Measurements from ENCODE around the gene SLCO3A1.

SLCO3A1 gene

DNA sequence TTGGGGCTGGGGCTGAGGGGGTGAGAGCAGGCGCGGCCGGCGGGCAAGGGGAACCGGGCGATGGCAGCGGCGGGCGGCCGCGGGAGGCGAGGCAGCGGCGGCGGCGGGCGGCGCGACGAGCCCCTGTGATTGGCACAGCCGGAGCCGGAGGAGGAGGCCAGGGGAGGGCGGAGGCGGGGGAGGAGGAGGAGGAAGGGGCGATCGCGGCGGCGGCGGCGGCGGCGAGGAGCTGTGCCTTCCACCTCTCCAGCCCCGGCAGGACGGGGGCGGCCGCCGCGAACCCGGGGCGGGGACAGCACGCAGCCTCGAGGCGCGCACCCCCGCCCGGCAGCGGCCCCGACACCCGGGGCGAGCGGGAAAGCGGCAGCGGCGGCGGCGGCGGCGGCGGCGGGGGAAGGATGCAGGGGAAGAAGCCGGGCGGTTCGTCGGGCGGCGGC, at the start of gene SLCO3A1:
Gene SLCO3A1 (plus strand): TSS at position 198 of the 437 bp plus-strand sequence.
- ATAC-seq = peak; percentile 31
- H3K36me3 Mint-ChIP-seq = no peaks in the 10 kb centered on the region
- H3K27me3 Mint-ChIP-seq = peaks cover 63% of the 10 kb centered on the region
- no peak within 1 kb of the TSS for H3K27ac Mint-ChIP-seq
- H3K9me3 Mint-ChIP-seq = peaks cover 6% of the 10 kb centered on the region
- H3K4me1 Mint-ChIP-seq = peaks cover 37% of the 10 kb centered on the region
- H3K4me3 Mint-ChIP-seq = peak within 1 kb of the TSS; percentile 51

GRCh38 chr15:91807122-91807521, 46.4 kb upstream of the SLCO3A1 start:
- ATAC-seq = no peak
- no peak overlapping the region for H3K4me3 Mint-ChIP-seq
- H3K4me1 Mint-ChIP-seq = no peaks in the 10 kb centered on the region

DNA sequence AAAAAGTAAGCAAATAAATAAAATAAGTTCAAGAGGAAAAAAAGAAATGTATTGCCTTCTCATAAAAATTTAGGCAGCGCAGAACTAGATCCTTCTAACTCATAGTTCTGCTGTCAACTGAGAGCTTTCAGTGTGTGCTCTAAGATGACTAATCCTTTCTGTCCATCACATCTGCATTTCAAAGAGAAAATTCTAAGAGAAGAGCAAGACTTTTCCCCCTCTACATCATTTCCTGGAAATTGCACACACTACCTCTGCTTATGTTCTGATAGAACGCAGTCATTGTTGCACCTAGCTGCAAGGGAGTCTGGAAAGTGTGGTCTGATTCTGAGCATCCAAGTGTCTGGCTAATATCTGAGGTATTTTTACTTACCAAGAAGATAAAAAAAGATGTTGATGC, 39.6 kb upstream of the SLCO3A1 start:
- H3K9me3 Mint-ChIP-seq = peaks cover 17% of the 10 kb centered on the region
- no peak overlapping the region for H3K4me3 Mint-ChIP-seq
- no peak for ATAC-seq
- H3K27me3 Mint-ChIP-seq = no peaks in the 10 kb centered on the region
- H3K27ac Mint-ChIP-seq = no peak overlapping the region
- no peaks in the 10 kb centered on the region for H3K4me1 Mint-ChIP-seq
- H3K36me3 Mint-ChIP-seq = no peaks in the 10 kb centered on the region

More at GRCh38 chr15:91807122-91807521, 46.4 kb upstream of the SLCO3A1 start:
- no peaks in the 10 kb centered on the region for H3K36me3 Mint-ChIP-seq
- no peaks in the 10 kb centered on the region for H3K27me3 Mint-ChIP-seq
- H3K27ac Mint-ChIP-seq = no peak overlapping the region
- H3K9me3 Mint-ChIP-seq = peaks cover 8% of the 10 kb centered on the region

DNA sequence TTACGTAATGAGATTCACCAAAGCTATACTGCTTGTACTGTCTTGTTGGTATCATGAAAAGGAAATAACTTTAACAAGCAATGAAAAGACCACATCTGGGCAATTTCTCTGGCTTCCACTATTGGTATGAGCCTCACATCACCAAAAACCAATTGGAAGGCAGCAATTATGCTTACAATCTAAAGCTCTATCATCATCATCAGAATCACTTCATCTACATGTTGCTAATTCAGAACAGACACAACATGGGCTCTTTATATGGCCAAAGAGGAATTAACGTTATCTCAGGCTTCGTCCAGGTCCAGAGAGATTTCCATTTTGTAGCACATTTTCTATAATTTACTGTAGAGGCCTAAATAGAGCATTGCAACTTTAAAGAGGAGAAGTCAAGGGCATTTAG, 36.6 kb upstream of the SLCO3A1 start:
- no peak for ATAC-seq
- Mint-ChIP-seq H3K9me3 (peaks cover 14% of the 10 kb centered on the region), H3K27me3 (no peaks in the 10 kb centered on the region), H3K27ac (no peak overlapping the region), H3K4me3 (no peak overlapping the region), H3K4me1 (no peaks in the 10 kb centered on the region), H3K36me3 (no peaks in the 10 kb centered on the region)

GRCh38 chr15:91821458-91821857, 32.0 kb upstream of the SLCO3A1 start:
- Mint-ChIP-seq H3K4me1 (no peaks in the 10 kb centered on the region), H3K27ac (no peak overlapping the region), H3K9me3 (peaks cover 2% of the 10 kb centered on the region), H3K4me3 (no peak overlapping the region), H3K36me3 (no peaks in the 10 kb centered on the region), H3K27me3 (no peaks in the 10 kb centered on the region)
- ATAC-seq = no peak

DNA sequence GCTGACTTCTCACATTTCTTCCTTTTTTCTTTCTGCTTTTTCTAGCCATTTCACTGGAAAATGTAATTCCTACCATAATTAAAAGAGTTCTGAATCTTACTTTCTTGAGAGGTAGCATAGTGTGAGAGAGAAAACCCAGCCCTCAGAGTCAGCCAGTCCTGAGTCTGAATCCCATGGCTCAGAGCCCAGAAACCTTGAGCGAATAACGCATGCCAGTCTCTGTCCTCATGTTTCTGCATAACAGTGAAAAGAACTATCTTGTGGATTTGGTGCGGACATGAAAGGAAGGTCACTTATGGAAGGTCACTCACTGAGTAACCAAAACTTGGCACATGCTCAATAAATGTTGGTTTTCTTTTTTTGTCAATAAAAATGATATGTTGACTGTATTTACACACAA, 29.3 kb upstream of the SLCO3A1 start:
- Mint-ChIP-seq H3K4me3 (no peak overlapping the region), H3K27me3 (no peaks in the 10 kb centered on the region), H3K36me3 (no peaks in the 10 kb centered on the region), H3K4me1 (no peaks in the 10 kb centered on the region), H3K27ac (no peak overlapping the region), H3K9me3 (peaks cover 2% of the 10 kb centered on the region)
- ATAC-seq = no peak

GRCh38 chr15:91826443-91826842, 27.1 kb upstream of the SLCO3A1 start:
- H3K36me3 Mint-ChIP-seq = no peaks in the 10 kb centered on the region
- no peaks in the 10 kb centered on the region for H3K4me1 Mint-ChIP-seq
- no peak overlapping the region for H3K4me3 Mint-ChIP-seq
- no peak for ATAC-seq
- H3K9me3 Mint-ChIP-seq = no peaks in the 10 kb centered on the region
- H3K27ac Mint-ChIP-seq = no peak overlapping the region
- no peaks in the 10 kb centered on the region for H3K27me3 Mint-ChIP-seq

GRCh38 chr15:91833056-91833455, 20.5 kb upstream of the SLCO3A1 start:
- Mint-ChIP-seq H3K27ac (no peak overlapping the region), H3K27me3 (no peaks in the 10 kb centered on the region), H3K4me3 (no peak overlapping the region), H3K36me3 (no peaks in the 10 kb centered on the region), H3K9me3 (peaks cover 3% of the 10 kb centered on the region), H3K4me1 (no peaks in the 10 kb centered on the region)
- no peak for ATAC-seq

GRCh38 chr15:91839867-91840266, 13.6 kb upstream of the SLCO3A1 start:
- H3K4me3 Mint-ChIP-seq = no peak overlapping the region
- no peak overlapping the region for H3K27ac Mint-ChIP-seq
- no peak for ATAC-seq
- H3K27me3 Mint-ChIP-seq = no peaks in the 10 kb centered on the region
- no peaks in the 10 kb centered on the region for H3K4me1 Mint-ChIP-seq
- no peaks in the 10 kb centered on the region for H3K36me3 Mint-ChIP-seq
- no peaks in the 10 kb centered on the region for H3K9me3 Mint-ChIP-seq

- H3K4me3 Mint-ChIP-seq = no peak overlapping the region
- no peak for ATAC-seq
- H3K36me3 Mint-ChIP-seq = no peaks in the 10 kb centered on the region
- H3K9me3 Mint-ChIP-seq = peaks cover 3% of the 10 kb centered on the region
- H3K4me1 Mint-ChIP-seq = no peaks in the 10 kb centered on the region
- H3K27ac Mint-ChIP-seq = no peak overlapping the region
- peaks cover 16% of the 10 kb centered on the region for H3K27me3 Mint-ChIP-seq
Measured at GRCh38 chr15:91841861-91842260, 11.6 kb upstream of the SLCO3A1 start.

DNA sequence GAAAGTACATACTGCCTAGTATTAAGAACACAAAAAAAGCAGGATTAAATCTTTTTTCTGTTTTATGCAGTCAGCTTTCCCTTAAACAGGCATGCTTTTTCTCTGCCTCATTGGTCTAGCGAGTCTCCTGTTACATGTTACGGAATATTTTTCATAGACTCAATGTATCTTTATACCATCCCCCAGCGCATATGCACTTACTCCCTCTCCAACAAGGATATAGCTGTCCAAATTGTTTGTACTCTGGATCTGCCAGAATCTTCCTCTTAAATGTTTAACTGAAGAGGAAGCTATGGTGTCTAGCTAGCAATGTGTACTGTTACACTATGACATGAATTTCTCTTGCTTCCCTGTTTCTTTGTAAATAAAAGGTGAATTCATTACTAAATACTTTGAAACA, 9.2 kb upstream of the SLCO3A1 start:
- H3K27me3 Mint-ChIP-seq = peaks cover 41% of the 10 kb centered on the region

DNA sequence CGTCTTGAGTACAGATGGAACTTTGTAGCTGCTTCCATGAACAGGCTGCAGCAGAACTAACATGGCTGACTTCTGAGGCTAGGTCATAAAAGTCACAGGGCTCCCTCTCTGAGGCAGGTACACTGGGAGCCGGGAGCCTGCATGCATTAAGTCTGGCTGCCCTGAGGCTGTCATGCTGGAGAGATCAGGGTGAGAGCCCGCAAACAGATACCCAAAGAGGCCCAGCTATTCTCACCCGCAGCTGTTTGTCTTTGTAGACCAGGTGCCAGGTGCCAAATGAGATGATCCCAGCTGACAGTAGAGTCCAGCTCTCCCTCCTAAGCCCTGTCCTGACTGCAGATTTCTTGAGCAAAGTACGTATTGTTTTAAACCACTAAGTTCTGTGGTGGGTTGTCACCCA, 8.6 kb upstream of the SLCO3A1 start:
- Mint-ChIP-seq H3K4me1 (no peaks in the 10 kb centered on the region), H3K9me3 (peaks cover 3% of the 10 kb centered on the region), H3K4me3 (no peak overlapping the region), H3K27ac (no peak overlapping the region), H3K27me3 (peaks cover 46% of the 10 kb centered on the region), H3K36me3 (no peaks in the 10 kb centered on the region)
- ATAC-seq = no peak

More for the DNA sequence above, 9.2 kb upstream of the SLCO3A1 start:
- H3K4me1 Mint-ChIP-seq = no peaks in the 10 kb centered on the region
- no peak overlapping the region for H3K4me3 Mint-ChIP-seq
- H3K27ac Mint-ChIP-seq = no peak overlapping the region
- H3K36me3 Mint-ChIP-seq = no peaks in the 10 kb centered on the region
- no peak for ATAC-seq
- H3K9me3 Mint-ChIP-seq = peaks cover 3% of the 10 kb centered on the region

DNA sequence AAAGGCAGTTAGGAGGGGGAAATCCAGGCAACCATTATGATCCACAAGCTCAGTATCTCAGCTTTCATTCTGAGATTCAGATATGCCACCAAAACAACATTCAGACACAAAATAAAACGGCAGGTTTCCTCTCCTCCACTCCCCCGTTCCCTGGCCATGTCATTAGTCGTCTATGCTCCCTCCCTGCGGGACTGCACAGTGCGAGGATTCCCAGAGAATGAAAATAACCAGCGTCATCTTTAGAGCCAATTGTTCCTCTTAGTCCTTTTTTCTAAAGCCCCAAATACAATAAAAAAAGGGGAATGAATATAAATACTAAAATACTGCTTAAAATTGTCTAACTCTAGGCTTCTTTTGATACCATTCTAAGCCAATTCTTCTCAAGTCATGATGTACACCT, 7.8 kb upstream of the SLCO3A1 start:
- peaks cover 48% of the 10 kb centered on the region for H3K27me3 Mint-ChIP-seq
- no peaks in the 10 kb centered on the region for H3K36me3 Mint-ChIP-seq
- H3K27ac Mint-ChIP-seq = no peak overlapping the region
- no peak for ATAC-seq
- H3K4me3 Mint-ChIP-seq = no peak overlapping the region
- H3K4me1 Mint-ChIP-seq = no peaks in the 10 kb centered on the region
- peaks cover 3% of the 10 kb centered on the region for H3K9me3 Mint-ChIP-seq

GRCh38 chr15:91849180-91849579, 4.3 kb upstream of the SLCO3A1 start:
- H3K4me1 Mint-ChIP-seq = peaks cover 11% of the 10 kb centered on the region
- no peak for ATAC-seq
- H3K27ac Mint-ChIP-seq = no peak overlapping the region
- H3K27me3 Mint-ChIP-seq = peaks cover 69% of the 10 kb centered on the region
- no peaks in the 10 kb centered on the region for H3K36me3 Mint-ChIP-seq
- H3K9me3 Mint-ChIP-seq = peaks cover 5% of the 10 kb centered on the region
- no peak overlapping the region for H3K4me3 Mint-ChIP-seq

GRCh38 chr15:91849749-91850161, 3.8 kb upstream of the SLCO3A1 start:
- Mint-ChIP-seq H3K36me3 (no peaks in the 10 kb centered on the region), H3K27me3 (peaks cover 70% of the 10 kb centered on the region), H3K9me3 (peaks cover 5% of the 10 kb centered on the region), H3K4me3 (no peak overlapping the region), H3K4me1 (peaks cover 15% of the 10 kb centered on the region), H3K27ac (no peak overlapping the region)
- no peak for ATAC-seq

DNA sequence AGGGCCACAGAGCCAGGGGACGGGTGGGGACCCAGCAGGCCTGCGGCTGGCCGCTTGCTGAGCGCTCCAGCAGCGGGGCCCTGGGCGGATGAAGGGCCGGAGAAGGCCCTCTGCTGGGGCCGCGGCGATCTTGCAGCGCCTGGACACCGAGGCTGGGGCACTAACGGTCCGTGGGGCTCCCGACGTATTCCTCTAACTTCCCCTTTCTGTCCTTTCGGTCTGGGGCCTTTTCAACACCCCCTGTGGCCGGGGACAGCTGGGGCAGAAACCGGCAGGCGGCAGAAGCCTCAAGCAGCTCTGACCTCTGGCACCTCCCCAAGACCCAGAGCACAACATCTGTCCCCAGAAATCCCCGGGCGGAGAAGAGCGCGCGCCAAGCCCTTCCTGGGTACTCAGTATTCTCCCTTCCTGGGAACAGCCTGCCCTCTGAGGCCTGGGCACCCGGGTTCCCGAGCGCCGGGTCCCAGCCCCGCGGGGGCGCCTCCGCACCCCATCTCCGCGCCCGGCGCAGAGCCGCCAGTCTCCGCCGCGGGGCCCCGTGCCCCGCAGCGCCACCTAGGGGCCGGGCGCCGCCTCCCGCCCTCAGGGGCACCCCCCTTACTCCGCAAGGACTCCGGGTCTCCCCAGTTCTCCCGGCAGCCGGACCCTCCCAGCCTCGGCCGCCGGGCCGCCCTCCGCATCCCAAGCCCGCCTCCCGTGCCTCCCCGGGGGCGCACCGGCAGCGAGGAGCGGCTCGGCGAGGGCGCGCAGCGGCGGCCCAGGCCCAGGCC, 582 bp upstream of the SLCO3A1 start:
- H3K9me3 Mint-ChIP-seq = peaks cover 6% of the 10 kb centered on the region
- no peaks in the 10 kb centered on the region for H3K36me3 Mint-ChIP-seq
- no peak overlapping the region for H3K27ac Mint-ChIP-seq
- H3K4me1 Mint-ChIP-seq = peaks cover 36% of the 10 kb centered on the region
- H3K4me3 Mint-ChIP-seq = peak overlapping the region; percentile 51
- peaks cover 69% of the 10 kb centered on the region for H3K27me3 Mint-ChIP-seq
- ATAC-seq = peak; percentile 68

Measured in stimulated activated memory B cell treated with anti-CD40 and anti-IgM and Interleukin-4, amounts not matched to agents 10 μg/mL and 1 μg/mL and 100 μg/mL, for 72 hours (primary cell).